ENCODE data around the gene MBD2.

GRCh38 chr18:54192900-54193299, 31.6 kb downstream of the MBD2 start:
- TF ChIP-seq ZNF565 (CRISPR knock-in tag; conservative IDR thresholded peaks at IDR 0.05; ENCODE audit: low read depth) (no peak), ZNF8 (CRISPR knock-in tag; IDR thresholded peaks at IDR 0.05) (no peak), CREB5 (CRISPR knock-in tag; IDR thresholded peaks at IDR 0.05; ENCODE audit: low read depth) (no peak), RARB (CRISPR knock-in tag; IDR thresholded peaks at IDR 0.05) (no peak), PPARA (CRISPR knock-in tag; IDR thresholded peaks at IDR 0.05; ENCODE audit: borderline replicate concordance) (no peak), POU6F1 (CRISPR knock-in tag; IDR thresholded peaks at IDR 0.05; ENCODE audit: borderline replicate concordance, low read depth) (no peak), ARNTL (CRISPR knock-in tag; IDR thresholded peaks at IDR 0.05; ENCODE audit: borderline replicate concordance, low read depth) (no peak), CSDC2 (CRISPR knock-in tag; IDR thresholded peaks at IDR 0.05) (no peak), PATZ1 (CRISPR knock-in tag; IDR thresholded peaks at IDR 0.05; ENCODE audit: borderline replicate concordance) (no peak), ZFP30 (CRISPR knock-in tag; IDR thresholded peaks at IDR 0.05) (no peak), ZNF70 (CRISPR knock-in tag; IDR thresholded peaks at IDR 0.05) (no peak), BACH2 (CRISPR knock-in tag; IDR thresholded peaks at IDR 0.05; ENCODE audit: borderline replicate concordance) (no peak), ZC3H10 (CRISPR knock-in tag; IDR thresholded peaks at IDR 0.05) (no peak)

All from SK-N-SH treated with all-trans-retinoic acid at 6 μM for 48 hours (cell line).